ENCODE data around the gene EYA2. TPM values are rescaled to one million over a fixed set of nuclear protein-coding genes. Genes with fewer than 3 reads are reported as not detected.

EYA2 gene
- polyA plus RNA-seq, 2 donors, result 21.5 to 23.6 TPM

GRCh38 chr20:46964618-46965455, 70.2 kb downstream of the EYA2 start:
- peaks cover 2 to 17% of the 10 kb centered on the region in 2 donors for H3K4me1 ChIP-seq (ENCODE audit: control insufficient read depth in 2 of 2, insufficient read depth in 2 of 2, low read length in 1 of 2)
- 84% methylated on average over 17 of the region's 17 CpGs for WGBS, 2 donors
- no peaks in the 10 kb centered on the region for H3K27me3 ChIP-seq (ENCODE audit: control insufficient read depth in 1 of 2, insufficient read depth in 2 of 2, low read length in 2 of 2)

GRCh38 chr20:46965477-46965876, 70.8 kb downstream of the EYA2 start:
- H3K4me1 ChIP-seq (ENCODE audit: control insufficient read depth in 2 of 2, insufficient read depth in 2 of 2, low read length in 1 of 2), result peaks cover 2 to 17% of the 10 kb centered on the region in 2 donors
- peak overlapping the region; percentile 78 to 96 for H3K27ac ChIP-seq (ENCODE audit: low read depth in 2 of 2, low read length in 1 of 2)
- H3K9me3 ChIP-seq (ENCODE audit: control insufficient read depth in 2 of 2, insufficient read depth in 1 of 2, low read depth in 1 of 2, low read length in 1 of 2), result no peaks in the 10 kb centered on the region
- no peak overlapping the region for H3K4me3 ChIP-seq (ENCODE audit: low read depth in 1 of 2, low read length in 2 of 2)
- H3K36me3 ChIP-seq (ENCODE audit: control insufficient read depth in 2 of 2, insufficient read depth in 2 of 2, low read length in 1 of 2), result no peaks in the 10 kb centered on the region
- WGBS, 2 donors, result 47 to 70% methylated on average over 14 of the region's 14 CpGs
- no peaks in the 10 kb centered on the region for H3K27me3 ChIP-seq (ENCODE audit: control insufficient read depth in 1 of 2, insufficient read depth in 2 of 2, low read length in 2 of 2)

More at GRCh38 chr20:46964618-46965455, 70.2 kb downstream of the EYA2 start:
- Histone ChIP-seq H3K36me3 (ENCODE audit: control insufficient read depth in 2 of 2, insufficient read depth in 2 of 2, low read length in 1 of 2) (no peaks in the 10 kb centered on the region), H3K9me3 (ENCODE audit: control insufficient read depth in 2 of 2, insufficient read depth in 1 of 2, low read depth in 1 of 2, low read length in 1 of 2) (no peaks in the 10 kb centered on the region), H3K27ac (ENCODE audit: low read depth in 2 of 2, low read length in 1 of 2) (peak overlapping the region; percentile 78 to 96), H3K4me3 (ENCODE audit: low read depth in 1 of 2, low read length in 2 of 2) (no peak overlapping the region)

- H3K27ac ChIP-seq (ENCODE audit: low read depth in 2 of 2, low read length in 1 of 2), result no peak overlapping the region
- no peak overlapping the region for H3K4me3 ChIP-seq (ENCODE audit: low read depth in 1 of 2, low read length in 2 of 2)
- H3K36me3 ChIP-seq (ENCODE audit: control insufficient read depth in 2 of 2, insufficient read depth in 2 of 2, low read length in 1 of 2), result no peaks in the 10 kb centered on the region
- WGBS, 2 donors, result 75 to 88% methylated on average over 2 of the region's 2 CpGs
- no peaks in the 10 kb centered on the region for H3K27me3 ChIP-seq (ENCODE audit: control insufficient read depth in 1 of 2, insufficient read depth in 2 of 2, low read length in 2 of 2)
- H3K4me1 ChIP-seq (ENCODE audit: control insufficient read depth in 2 of 2, insufficient read depth in 2 of 2, low read length in 1 of 2), result peaks cover 2 to 16% of the 10 kb centered on the region in 2 donors
- no peaks in the 10 kb centered on the region for H3K9me3 ChIP-seq (ENCODE audit: control insufficient read depth in 2 of 2, insufficient read depth in 1 of 2, low read depth in 1 of 2, low read length in 1 of 2)
Measured at GRCh38 chr20:46967646-46968045, 73.0 kb downstream of the EYA2 start.

- Histone ChIP-seq H3K9me3 (ENCODE audit: control insufficient read depth in 2 of 2, insufficient read depth in 1 of 2, low read depth in 1 of 2, low read length in 1 of 2) (no peaks in the 10 kb centered on the region), H3K27me3 (ENCODE audit: control insufficient read depth in 1 of 2, insufficient read depth in 2 of 2, low read length in 2 of 2) (no peaks in the 10 kb centered on the region), H3K4me1 (ENCODE audit: control insufficient read depth in 2 of 2, insufficient read depth in 2 of 2, low read length in 1 of 2) (peaks cover 0 to 6% of the 10 kb centered on the region in 2 donors), H3K27ac (ENCODE audit: low read depth in 2 of 2, low read length in 1 of 2) (no peak overlapping the region), H3K4me3 (ENCODE audit: low read depth in 1 of 2, low read length in 2 of 2) (no peak overlapping the region), H3K36me3 (ENCODE audit: control insufficient read depth in 2 of 2, insufficient read depth in 2 of 2, low read length in 1 of 2) (no peaks in the 10 kb centered on the region)
- 31 to 44% methylated on average over 4 of the region's 4 CpGs for WGBS, 2 donors
Measured at GRCh38 chr20:46970937-46971630, 76.4 kb downstream of the EYA2 start.

- H3K9me3 ChIP-seq (ENCODE audit: control insufficient read depth in 2 of 2, insufficient read depth in 1 of 2, low read depth in 1 of 2, low read length in 1 of 2), result no peaks in the 10 kb centered on the region
- WGBS, 2 donors, result 64 to 81% methylated on average over 6 of the region's 6 CpGs
- no peak overlapping the region for H3K4me3 ChIP-seq (ENCODE audit: low read depth in 1 of 2, low read length in 2 of 2)
- H3K36me3 ChIP-seq (ENCODE audit: control insufficient read depth in 2 of 2, insufficient read depth in 2 of 2, low read length in 1 of 2), result no peaks in the 10 kb centered on the region
- no peak overlapping the region for H3K27ac ChIP-seq (ENCODE audit: low read depth in 2 of 2, low read length in 1 of 2)
- no peaks in the 10 kb centered on the region for H3K27me3 ChIP-seq (ENCODE audit: control insufficient read depth in 1 of 2, insufficient read depth in 2 of 2, low read length in 2 of 2)
- peaks cover 0 to 6% of the 10 kb centered on the region in 2 donors for H3K4me1 ChIP-seq (ENCODE audit: control insufficient read depth in 2 of 2, insufficient read depth in 2 of 2, low read length in 1 of 2)
Measured at GRCh38 chr20:46973766-46974165, 79.1 kb downstream of the EYA2 start.

- Histone ChIP-seq H3K4me1 (ENCODE audit: control insufficient read depth in 2 of 2, insufficient read depth in 2 of 2, low read length in 1 of 2) (peaks cover 0 to 13% of the 10 kb centered on the region in 2 donors), H3K27ac (ENCODE audit: low read depth in 2 of 2, low read length in 1 of 2) (peak overlapping the region; percentile 62 to 71), H3K36me3 (ENCODE audit: control insufficient read depth in 2 of 2, insufficient read depth in 2 of 2, low read length in 1 of 2) (no peaks in the 10 kb centered on the region), H3K4me3 (ENCODE audit: low read depth in 1 of 2, low read length in 2 of 2) (no peak overlapping the region), H3K27me3 (ENCODE audit: control insufficient read depth in 1 of 2, insufficient read depth in 2 of 2, low read length in 2 of 2) (no peaks in the 10 kb centered on the region), H3K9me3 (ENCODE audit: control insufficient read depth in 2 of 2, insufficient read depth in 1 of 2, low read depth in 1 of 2, low read length in 1 of 2) (no peaks in the 10 kb centered on the region)
- 57 to 75% methylated on average over 10 of the region's 10 CpGs for WGBS, 2 donors
Measured at GRCh38 chr20:46974669-46975434, 80.2 kb downstream of the EYA2 start.

GRCh38 chr20:46975976-46976375, 81.3 kb downstream of the EYA2 start:
- no peaks in the 10 kb centered on the region for H3K36me3 ChIP-seq (ENCODE audit: control insufficient read depth in 2 of 2, insufficient read depth in 2 of 2, low read length in 1 of 2)
- no peaks in the 10 kb centered on the region for H3K9me3 ChIP-seq (ENCODE audit: control insufficient read depth in 2 of 2, insufficient read depth in 1 of 2, low read depth in 1 of 2, low read length in 1 of 2)
- peaks cover 0 to 13% of the 10 kb centered on the region in 2 donors for H3K4me1 ChIP-seq (ENCODE audit: control insufficient read depth in 2 of 2, insufficient read depth in 2 of 2, low read length in 1 of 2)
- WGBS, 2 donors, result 91 to 96% methylated on average over 6 of the region's 6 CpGs
- H3K27me3 ChIP-seq (ENCODE audit: control insufficient read depth in 1 of 2, insufficient read depth in 2 of 2, low read length in 2 of 2), result no peaks in the 10 kb centered on the region
- H3K4me3 ChIP-seq (ENCODE audit: low read depth in 1 of 2, low read length in 2 of 2), result no peak overlapping the region
- peak overlapping the region in 1 of 2 donors; percentile 13 for H3K27ac ChIP-seq (ENCODE audit: low read depth in 2 of 2, low read length in 1 of 2)

- Histone ChIP-seq H3K27ac (ENCODE audit: low read depth in 2 of 2, low read length in 1 of 2) (no peak overlapping the region), H3K4me3 (ENCODE audit: low read depth in 1 of 2, low read length in 2 of 2) (no peak overlapping the region), H3K4me1 (ENCODE audit: control insufficient read depth in 2 of 2, insufficient read depth in 2 of 2, low read length in 1 of 2) (peaks cover 0 to 13% of the 10 kb centered on the region in 2 donors), H3K27me3 (ENCODE audit: control insufficient read depth in 1 of 2, insufficient read depth in 2 of 2, low read length in 2 of 2) (no peaks in the 10 kb centered on the region), H3K9me3 (ENCODE audit: control insufficient read depth in 2 of 2, insufficient read depth in 1 of 2, low read depth in 1 of 2, low read length in 1 of 2) (no peaks in the 10 kb centered on the region), H3K36me3 (ENCODE audit: control insufficient read depth in 2 of 2, insufficient read depth in 2 of 2, low read length in 1 of 2) (no peaks in the 10 kb centered on the region)
Measured at GRCh38 chr20:46977204-46977603, 82.6 kb downstream of the EYA2 start.

- 83 to 87% methylated on average over 13 of the region's 13 CpGs for WGBS, 2 donors
Measured at GRCh38 chr20:46977909-46978588, 83.4 kb downstream of the EYA2 start.

More at GRCh38 chr20:46977909-46978588, 83.4 kb downstream of the EYA2 start:
- H3K36me3 ChIP-seq (ENCODE audit: control insufficient read depth in 2 of 2, insufficient read depth in 2 of 2, low read length in 1 of 2), result no peaks in the 10 kb centered on the region
- peaks cover 0 to 13% of the 10 kb centered on the region in 2 donors for H3K4me1 ChIP-seq (ENCODE audit: control insufficient read depth in 2 of 2, insufficient read depth in 2 of 2, low read length in 1 of 2)
- H3K27ac ChIP-seq (ENCODE audit: low read depth in 2 of 2, low read length in 1 of 2), result peak overlapping the region in 1 of 2 donors; percentile 6
- no peaks in the 10 kb centered on the region for H3K9me3 ChIP-seq (ENCODE audit: control insufficient read depth in 2 of 2, insufficient read depth in 1 of 2, low read depth in 1 of 2, low read length in 1 of 2)
- no peaks in the 10 kb centered on the region for H3K27me3 ChIP-seq (ENCODE audit: control insufficient read depth in 1 of 2, insufficient read depth in 2 of 2, low read length in 2 of 2)
- no peak overlapping the region for H3K4me3 ChIP-seq (ENCODE audit: low read depth in 1 of 2, low read length in 2 of 2)

Data from esophagus (tissue), 2 donors.